Measurements from ENCODE around the gene ZNF771. TPM values are rescaled to one million over a fixed set of nuclear protein-coding genes. Genes with fewer than 3 reads are reported as not detected.

Gene ZNF771
- total and polyA plus RNA-seq, 9 of the 15 experiments (the other 6 are each of a cell fraction or from before 2014, with no cell fraction given), result 1.5 to 12.6 (median 4.4) TPM

- TF ChIP-seq ZNF318 (IDR thresholded peaks at IDR 0.05; ENCODE audit: borderline replicate concordance in 1 of 2, low read depth in 1 of 2), result no peak
- no peak for TF ChIP-seq PBX2 (CRISPR knock-in tag; IDR thresholded peaks at IDR 0.05; ENCODE audit: low read depth)
- no peak for TF ChIP-seq PBX2 (tag; conservative IDR thresholded peaks at IDR 0.05; ENCODE audit: low read depth)
- no peak for TF ChIP-seq TOE1 (IDR thresholded peaks at IDR 0.05; ENCODE audit: borderline replicate concordance)
- TF ChIP-seq TOE1 (CRISPR knock-in tag; IDR thresholded peaks at IDR 0.05; ENCODE audit: borderline replicate concordance, low read depth), result no peak
- no peak for TF ChIP-seq CHAMP1 (IDR thresholded peaks at IDR 0.05)
- TF ChIP-seq MEF2D (tag; conservative IDR thresholded peaks at IDR 0.05; ENCODE audit: low read depth), result 0 out of 2 replicates have a peak, but pooled peaks have one; percentile 20
- TF ChIP-seq KLF10 (CRISPR knock-in tag; IDR thresholded peaks at IDR 0.05), result no peak
- TF ChIP-seq RBBP5 (IDR thresholded peaks at IDR 0.05; ENCODE audit: borderline replicate concordance, insufficient read depth, low read length, poor library complexity, severe bottlenecking), result no peak
Observed at GRCh38 chr16:30444231-30445148, 37.1 kb downstream of the ZNF771 start (continued).

All from K562 (cell line).